Esophagus muscularis mucosa (tissue), 4 donors: ENCODE data around the gene NME7. TPM values are rescaled to one million over a fixed set of nuclear protein-coding genes. Genes with fewer than 3 reads are reported as not detected.

Source experiments
- DNase-seq: peaks from one replicate; pipeline ENCODE4 v3.0.0-alpha.2; 2017; ENCODE audit errors: extremely low spot score
- H3K27ac ChIP-seq, 4 donors: fragments of 200-600 bp; sonication (generic); replicated peaks in 1 of 4; 1 replicate in 3 of 4; 2 replicates in 1 of 4; pipeline ENCODE4 v1.5.1; 2016 to 2019; ENCODE audit warnings: mild to moderate bottlenecking in 1 of 4
- H3K27me3 ChIP-seq, 4 donors: fragments of 200-600 bp; sonication (generic); one replicate each; pipeline versions ENCODE4 v1.5.1 to v1.6.0; 2016 to 2019
- H3K36me3 ChIP-seq, 4 donors: fragments of 200-600 bp; sonication (generic); one replicate each; pipeline ENCODE4 v1.5.1; 2016 to 2019
- H3K4me1 ChIP-seq, 4 donors: fragments of 200-600 bp; sonication (generic); one replicate each; pipeline ENCODE4 v1.5.1; 2016 to 2019
- H3K4me3 ChIP-seq, 4 donors: fragments of 200-600 bp; sonication (generic); 1 replicate in 2 of 4; 2 replicates in 2 of 4; pipeline ENCODE4 v1.5.1; 2016 to 2019; ENCODE audit warnings: mild to moderate bottlenecking in 4 of 4, moderate library complexity in 1 of 4
- H3K9me3 ChIP-seq, 4 donors: fragments of 200-600 bp; sonication (generic); 1 replicate in 3 of 4; 2 replicates in 1 of 4; pipeline ENCODE4 v1.5.1; 2016 to 2019
- CTCF ChIP-seq, 3 experiments: fragments of 200-600 bp in 2 of 3; fragments of 450-650 bp in 1 of 3; sonication (generic) in 2 of 3; IDR thresholded peaks; one replicate each; pipeline ENCODE4 v1.5.1; 2017 to 2019; ENCODE audit warnings: antibody characterized with exemption in 3 of 3, mild to moderate bottlenecking in 2 of 3, moderate library complexity in 1 of 3
- EP300 ChIP-seq: sonication (generic); formaldehyde crosslinking; IDR thresholded peaks from one replicate; pipeline ENCODE4 v1.6.1; 2017; ENCODE audit warnings: antibody characterized with exemption
- POLR2A ChIP-seq: fragments of 450-650 bp; IDR thresholded peaks from one replicate; pipeline ENCODE4 v1.6.1; 2017; ENCODE audit warnings: antibody characterized with exemption, moderate library complexity, mild to moderate bottlenecking, low read depth
- POLR2AphosphoS5 ChIP-seq, 2 donors: sonication (generic); formaldehyde crosslinking; IDR thresholded peaks; one replicate each; pipeline ENCODE4 v1.6.1; 2017; ENCODE audit warnings: antibody characterized with exemption in 2 of 2
- WGBS: methylation state at CpG from one replicate; pipeline ENCODE4 v1.1.5; 2018; 5-methylcytosine and 5-hydroxymethylcytosine counted together
- intact Hi-C: fragments of 100-400 bp; cut with DNase I; formaldehyde crosslinking; loops from one replicate; pipeline ENCODE4 v1.15.1; 2023
- total RNA-seq, 4 donors: library from RNA; depleted of rRNA; stranded (reverse); fragments of >200 nt; gene quantifications; one replicate each; pipeline versions ENCODE4 v1.1.0 to v1.2.1, GENCODE V29; 2016

The NME7 gene
- total RNA-seq, 4 donors from 2014 or later, result 10.2 to 27.8 (median 14.5) TPM

- intact Hi-C loops, result no loop called here
- no peak for TF ChIP-seq POLR2AphosphoS5 (IDR thresholded peaks at IDR 0.05)
- no peak for TF ChIP-seq EP300
- TF ChIP-seq POLR2A, result no peak
- TF ChIP-seq CTCF (IDR thresholded peaks at IDR 0.05), result no peak
- WGBS, result 36% methylated on average over 7 of the region's 7 CpGs
- DNase-seq, result no peak
- Histone ChIP-seq H3K36me3 (peaks cover 4 to 40% (median 21%) of the 10 kb centered on the region in 4 donors), H3K27me3 (no peaks in the 10 kb centered on the region), H3K4me1 (peaks cover 51 to 86% (median 82%) of the 10 kb centered on the region in 4 donors), H3K4me3 (peak overlapping the region; percentile 68 to 98 (median 93)), H3K27ac (peak overlapping the region; percentile 90 to 98 (median 96)), H3K9me3 (no peaks in the 10 kb centered on the region)
Measured at GRCh38 chr1:169110689-169111447, 256.7 kb downstream of the NME7 start.

- Histone ChIP-seq H3K36me3 (peaks cover 4 to 34% (median 20%) of the 10 kb centered on the region in 4 donors), H3K9me3 (no peaks in the 10 kb centered on the region), H3K27ac (peak overlapping the region; percentile 90 to 98 (median 96)), H3K4me3 (peak overlapping the region; percentile 68 to 98 (median 93)), H3K4me1 (peaks cover 49 to 86% (median 81%) of the 10 kb centered on the region in 4 donors), H3K27me3 (no peaks in the 10 kb centered on the region)
- no peak for TF ChIP-seq EP300
- no peak for TF ChIP-seq CTCF (IDR thresholded peaks at IDR 0.05)
- no peak for TF ChIP-seq POLR2AphosphoS5 (IDR thresholded peaks at IDR 0.05)
- no peak for TF ChIP-seq POLR2A
- no peak for DNase-seq
- intact Hi-C loops, result no loop called here
- 13% methylated on average over 3 of the region's 3 CpGs for WGBS
Measured at GRCh38 chr1:169110236-169110635, 257.4 kb downstream of the NME7 start.

GRCh38 chr1:169109561-169110134 lies 257.9 kb downstream of the NME7 start:
- peak overlapping the region; percentile 68 to 98 (median 93) for H3K4me3 ChIP-seq
- H3K27me3 ChIP-seq, result no peaks in the 10 kb centered on the region
- H3K9me3 ChIP-seq, result no peaks in the 10 kb centered on the region
- intact Hi-C loops, result loop anchor here (5.0 to 10.0 kb wide), 4 partner anchors 375 to 765 kb away; partner anchors contain the start of gene SLC19A2
- H3K27ac ChIP-seq, result peak overlapping the region; percentile 90 to 98 (median 96)
- H3K36me3 ChIP-seq, result peaks cover 4 to 31% (median 19%) of the 10 kb centered on the region in 4 donors
- DNase-seq, result no peak
- TF ChIP-seq EP300, result no peak
- no peak for TF ChIP-seq CTCF (IDR thresholded peaks at IDR 0.05)
- TF ChIP-seq POLR2A, result no peak
- TF ChIP-seq POLR2AphosphoS5 (IDR thresholded peaks at IDR 0.05), result peak; percentile 79 to 91
- 33% methylated on average over 8 of the region's 8 CpGs for WGBS
- H3K4me1 ChIP-seq, result peaks cover 46 to 85% (median 81%) of the 10 kb centered on the region in 4 donors

- no peak for DNase-seq
- intact Hi-C loops, result loop anchor here (5.0 to 10.0 kb wide), 4 partner anchors 376 to 764 kb away; partner anchors contain the start of gene SLC19A2
- H3K9me3 ChIP-seq, result no peaks in the 10 kb centered on the region
- 21% methylated on average over 10 of the region's 10 CpGs for WGBS
- peak overlapping the region; percentile 90 to 98 (median 96) for H3K27ac ChIP-seq
- peak overlapping the region; percentile 68 to 98 (median 93) for H3K4me3 ChIP-seq
- H3K4me1 ChIP-seq, result peaks cover 42 to 79% (median 75%) of the 10 kb centered on the region in 4 donors
- peaks cover 4 to 25% (median 17%) of the 10 kb centered on the region in 4 donors for H3K36me3 ChIP-seq
- TF ChIP-seq POLR2AphosphoS5 (IDR thresholded peaks at IDR 0.05), result peak in 1 of 2 donors; percentile 41
- TF ChIP-seq POLR2A, result no peak
- peak; percentile 32 to 36 (median 35) for TF ChIP-seq CTCF (IDR thresholded peaks at IDR 0.05)
- H3K27me3 ChIP-seq, result no peaks in the 10 kb centered on the region
Measured at GRCh38 chr1:169108863-169109560, 258.6 kb downstream of the NME7 start.
